SK-N-SH treated with all-trans-retinoic acid at 6 μM for 48 hours (cell line): Measurements from ENCODE around the gene ANKRD6.

Source experiments
- ATAC-seq: fragments of 200-7000 bp; cut with Tn5 transposase; 3 replicates; pipeline ENCODE4 v1.9.1; 2020; ENCODE audit warnings: mild to moderate bottlenecking, moderate library complexity
- ARNTL ChIP-seq: fragments of 450-650 bp; formaldehyde crosslinking; IDR thresholded peaks from 2 replicates; pipeline ENCODE4 v1.5.0; 2020; ENCODE audit warnings: low read depth, mild to moderate bottlenecking, moderate library complexity, borderline replicate concordance
- BACH2 ChIP-seq: fragments of 250-450 bp; sonication (Bioruptor Pico); IDR thresholded peaks from 2 replicates; pipeline ENCODE4 v1.9.0; 2021; ENCODE audit warnings: mild to moderate bottlenecking, borderline replicate concordance
- CREB5 ChIP-seq: fragments of 250-450 bp; sonication (Bioruptor Pico); IDR thresholded peaks from 2 replicates; pipeline ENCODE4 v1.5.1; 2020; ENCODE audit warnings: low read depth, mild to moderate bottlenecking, moderate library complexity
- CSDC2 ChIP-seq: fragments of 250-450 bp; sonication (Bioruptor Pico); IDR thresholded peaks from 2 replicates; pipeline ENCODE4 v1.5.0; 2020; ENCODE audit warnings: mild to moderate bottlenecking, moderate library complexity
- ESRRG ChIP-seq: fragments of 250-450 bp; sonication (Bioruptor Pico); IDR thresholded peaks from 2 replicates; pipeline ENCODE4 v1.6.1; 2021; ENCODE audit warnings: mild to moderate bottlenecking
- ISL1 ChIP-seq: fragments of 250-450 bp; sonication (Bioruptor Pico); IDR thresholded peaks from 2 replicates; pipeline ENCODE4 v2.1.2; 2022; ENCODE audit warnings: mild to moderate bottlenecking, moderate library complexity
- OSR1 ChIP-seq: fragments of 250-450 bp; sonication (Bioruptor Pico); IDR thresholded peaks from 2 replicates; pipeline ENCODE4 v1.8.0; 2022; ENCODE audit warnings: moderate library complexity, mild to moderate bottlenecking, inconsistent platforms
- POU6F1 ChIP-seq: fragments of 250-450 bp; sonication (Bioruptor Pico); IDR thresholded peaks from 2 replicates; pipeline ENCODE4 v1.8.0; 2021; ENCODE audit warnings: low read depth, mild to moderate bottlenecking, moderate library complexity, borderline replicate concordance
- RARB ChIP-seq: fragments of 250-450 bp; sonication (Bioruptor Pico); IDR thresholded peaks from 2 replicates; pipeline ENCODE4 v1.8.0; 2021; ENCODE audit warnings: mild to moderate bottlenecking, moderate library complexity
- SNAI2 ChIP-seq: fragments of 250-450 bp; sonication (Bioruptor Pico); IDR thresholded peaks from 2 replicates; pipeline ENCODE4 v1.5.0; 2020; ENCODE audit warnings: mild to moderate bottlenecking, moderate library complexity
- TOX ChIP-seq: fragments of 250-450 bp; sonication (Bioruptor Pico); IDR thresholded peaks from 2 replicates; pipeline ENCODE4 v1.8.0; 2021; ENCODE audit warnings: mild to moderate bottlenecking, moderate library complexity, borderline replicate concordance
- TSHZ2 ChIP-seq: fragments of 250-450 bp; sonication (Bioruptor Pico); IDR thresholded peaks from 2 replicates; pipeline ENCODE4 v1.5.0; 2020; ENCODE audit warnings: mild to moderate bottlenecking, moderate library complexity
- ZC3H10 ChIP-seq: fragments of 250-450 bp; sonication (Bioruptor Pico); IDR thresholded peaks from 2 replicates; pipeline ENCODE4 v1.5.1; 2021; ENCODE audit warnings: mild to moderate bottlenecking, moderate library complexity
- ZFP3 ChIP-seq: fragments of 250-450 bp; sonication (Bioruptor Pico); IDR thresholded peaks from 2 replicates; pipeline ENCODE4 v1.5.0; 2020; ENCODE audit warnings: mild to moderate bottlenecking, moderate library complexity
- ZFP30 ChIP-seq: fragments of 450-650 bp; formaldehyde crosslinking; IDR thresholded peaks from 2 replicates; pipeline ENCODE4 v1.5.0; 2022; ENCODE audit warnings: mild to moderate bottlenecking, moderate library complexity
- ZNF70 ChIP-seq: fragments of 450-650 bp; formaldehyde crosslinking; IDR thresholded peaks from 2 replicates; pipeline ENCODE4 v1.5.0; 2020; ENCODE audit warnings: mild to moderate bottlenecking, moderate library complexity
- ZNF8 ChIP-seq: fragments of 450-650 bp; formaldehyde crosslinking; IDR thresholded peaks from 2 replicates; pipeline ENCODE4 v1.5.0; 2020; ENCODE audit warnings: mild to moderate bottlenecking, moderate library complexity
- TF ChIP-seq, protein P1 (sequence below): fragments of 250-450 bp; sonication (Bioruptor Pico); IDR thresholded peaks from 2 replicates; pipeline ENCODE4 v1.8.0; 2020; ENCODE audit warnings: mild to moderate bottlenecking, moderate library complexity, borderline replicate concordance

Gene ANKRD6

GRCh38 chr6:89415185-89415584 lies 17.8 kb upstream of the ANKRD6 start:
- no peak for ATAC-seq
- no peak for TF ChIP-seq ZFP30 (CRISPR knock-in tag)
- no peak for TF ChIP-seq POU6F1
- TF ChIP-seq ZNF70 (CRISPR knock-in tag): no peak
- no peak for TF ChIP-seq ESRRG (CRISPR knock-in tag)
- TF ChIP-seq ARNTL (CRISPR knock-in tag): no peak
- TF ChIP-seq CSDC2 (CRISPR knock-in tag): no peak
- TF ChIP-seq ZC3H10: no peak
- TF ChIP-seq BACH2 (CRISPR knock-in tag): no peak

GRCh38 chr6:89416796-89417195 lies 16.2 kb upstream of the ANKRD6 start:
- ATAC-seq: no peak
- TF ChIP-seq OSR1 (CRISPR knock-in tag) (no peak), SNAI2 (CRISPR knock-in tag) (no peak), ZNF70 (CRISPR knock-in tag) (no peak), TOX (no peak), ISL1 (no peak), RARB (CRISPR knock-in tag) (no peak), TSHZ2 (CRISPR knock-in tag) (no peak), ZC3H10 (no peak)
- TF ChIP-seq, protein P1, sequence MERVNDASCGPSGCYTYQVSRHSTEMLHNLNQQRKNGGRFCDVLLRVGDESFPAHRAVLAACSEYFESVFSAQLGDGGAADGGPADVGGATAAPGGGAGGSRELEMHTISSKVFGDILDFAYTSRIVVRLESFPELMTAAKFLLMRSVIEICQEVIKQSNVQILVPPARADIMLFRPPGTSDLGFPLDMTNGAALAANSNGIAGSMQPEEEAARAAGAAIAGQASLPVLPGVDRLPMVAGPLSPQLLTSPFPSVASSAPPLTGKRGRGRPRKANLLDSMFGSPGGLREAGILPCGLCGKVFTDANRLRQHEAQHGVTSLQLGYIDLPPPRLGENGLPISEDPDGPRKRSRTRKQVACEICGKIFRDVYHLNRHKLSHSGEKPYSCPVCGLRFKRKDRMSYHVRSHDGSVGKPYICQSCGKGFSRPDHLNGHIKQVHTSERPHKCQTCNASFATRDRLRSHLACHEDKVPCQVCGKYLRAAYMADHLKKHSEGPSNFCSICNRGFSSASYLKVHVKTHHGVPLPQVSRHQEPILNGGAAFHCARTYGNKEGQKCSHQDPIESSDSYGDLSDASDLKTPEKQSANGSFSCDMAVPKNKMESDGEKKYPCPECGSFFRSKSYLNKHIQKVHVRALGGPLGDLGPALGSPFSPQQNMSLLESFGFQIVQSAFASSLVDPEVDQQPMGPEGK (CRISPR knock-in tag): no peak

- no peak for TF ChIP-seq ZFP3
- no peak for TF ChIP-seq CREB5 (CRISPR knock-in tag)
- TF ChIP-seq ZC3H10: no peak
- TF ChIP-seq BACH2 (CRISPR knock-in tag): no peak
- TF ChIP-seq ZNF8 (CRISPR knock-in tag): no peak
- no peak for TF ChIP-seq TSHZ2 (CRISPR knock-in tag)
- TF ChIP-seq, protein P1 (CRISPR knock-in tag): no peak
- ATAC-seq: no peak
These were observed 2.6 kb upstream of the ANKRD6 start for GRCh38 chr6:89430201-89430962.
